HL-60 (cell line): ENCODE data around the gene CBX8.

ENCODE experiments used
- GABPA ChIP-seq: IDR thresholded peaks from 2 replicates; pipeline ENCODE4 v1.6.1; 2012; ENCODE audit warnings: low read depth
- POLR2AphosphoS5 ChIP-seq: IDR thresholded peaks from 2 replicates; pipeline ENCODE4 v1.6.1; 2012; ENCODE audit warnings: low read depth
- REST ChIP-seq: IDR thresholded peaks from 2 replicates; pipeline ENCODE4 v1.6.1; 2012; ENCODE audit warnings: low read depth; ENCODE audit not compliant: insufficient replicate concordance
- SPI1 ChIP-seq: IDR thresholded peaks from 2 replicates; pipeline ENCODE4 v1.6.1; 2012; ENCODE audit warnings: low read depth, mild to moderate bottlenecking, borderline replicate concordance
- TF ChIP-seq, protein P1 (sequence below): IDR thresholded peaks from one replicate; pipeline ENCODE4 v1.5.1; 2011; ENCODE audit warnings: low read length, control low read depth, inconsistent platforms; ENCODE audit not compliant: insufficient read depth

DNA sequence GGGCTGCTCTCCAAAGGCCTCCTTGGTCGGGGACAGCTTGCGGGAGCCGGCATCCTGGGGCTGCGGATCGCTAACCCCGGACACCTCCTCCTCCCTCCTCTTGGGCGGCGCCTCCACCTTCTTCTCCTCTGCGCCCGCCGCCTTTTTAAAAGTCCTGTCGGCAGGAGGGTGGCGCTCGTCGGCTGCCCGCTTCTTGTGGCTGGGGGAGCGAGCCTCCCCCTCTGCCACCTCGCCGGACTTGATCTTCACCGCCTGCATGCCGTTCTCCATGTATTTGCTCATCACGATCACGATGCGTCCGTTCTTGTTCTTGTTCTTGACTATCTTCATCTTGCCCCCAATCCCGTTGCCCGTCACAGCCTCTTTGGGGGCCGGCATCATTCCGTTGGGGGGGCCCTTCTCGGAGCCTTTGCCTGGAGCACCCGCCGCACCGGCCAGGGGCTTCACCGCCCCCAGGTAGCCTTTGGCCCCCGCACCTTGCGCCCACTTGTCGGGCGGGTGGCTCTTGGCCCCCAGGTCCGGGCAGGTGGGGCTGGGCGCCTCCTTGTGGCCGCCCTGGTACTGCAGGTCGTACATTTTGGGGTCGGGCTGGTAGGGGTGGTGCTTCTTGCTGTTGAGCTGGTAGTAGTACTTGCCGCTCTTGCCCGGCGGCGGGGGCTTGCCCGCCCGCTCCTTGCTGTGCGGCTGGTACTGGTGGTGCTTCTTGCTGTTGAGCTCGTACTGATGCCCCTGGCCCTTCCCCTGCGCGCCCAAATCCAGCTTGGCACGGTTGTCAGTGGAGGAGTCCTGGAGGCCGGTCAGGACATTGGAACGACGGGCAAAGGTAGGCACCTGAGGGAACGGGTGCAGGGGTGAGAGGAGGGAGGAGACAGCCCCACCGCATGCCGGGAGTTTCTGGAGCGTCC, 37.9 kb upstream of the CBX8 start:
- TF ChIP-seq, protein P1, sequence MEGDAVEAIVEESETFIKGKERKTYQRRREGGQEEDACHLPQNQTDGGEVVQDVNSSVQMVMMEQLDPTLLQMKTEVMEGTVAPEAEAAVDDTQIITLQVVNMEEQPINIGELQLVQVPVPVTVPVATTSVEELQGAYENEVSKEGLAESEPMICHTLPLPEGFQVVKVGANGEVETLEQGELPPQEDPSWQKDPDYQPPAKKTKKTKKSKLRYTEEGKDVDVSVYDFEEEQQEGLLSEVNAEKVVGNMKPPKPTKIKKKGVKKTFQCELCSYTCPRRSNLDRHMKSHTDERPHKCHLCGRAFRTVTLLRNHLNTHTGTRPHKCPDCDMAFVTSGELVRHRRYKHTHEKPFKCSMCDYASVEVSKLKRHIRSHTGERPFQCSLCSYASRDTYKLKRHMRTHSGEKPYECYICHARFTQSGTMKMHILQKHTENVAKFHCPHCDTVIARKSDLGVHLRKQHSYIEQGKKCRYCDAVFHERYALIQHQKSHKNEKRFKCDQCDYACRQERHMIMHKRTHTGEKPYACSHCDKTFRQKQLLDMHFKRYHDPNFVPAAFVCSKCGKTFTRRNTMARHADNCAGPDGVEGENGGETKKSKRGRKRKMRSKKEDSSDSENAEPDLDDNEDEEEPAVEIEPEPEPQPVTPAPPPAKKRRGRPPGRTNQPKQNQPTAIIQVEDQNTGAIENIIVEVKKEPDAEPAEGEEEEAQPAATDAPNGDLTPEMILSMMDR, result peak; percentile 29
- TF ChIP-seq POLR2AphosphoS5 (peak; percentile 59; the same call in 1 of the 2 replicates), SPI1 (no peak), REST (no peak), GABPA (no peak)
